OCI-M1 (cell line): ENCODE data around the gene EIF2D.
A peak's percentile ranks its signal among the peaks of the same experiment; 100 is the strongest.

Experiments
- DNase-seq: peaks from one replicate; lab custom pipeline; 2025; lab: John Stamatoyannopoulos, UW

EIF2D gene

DNA sequence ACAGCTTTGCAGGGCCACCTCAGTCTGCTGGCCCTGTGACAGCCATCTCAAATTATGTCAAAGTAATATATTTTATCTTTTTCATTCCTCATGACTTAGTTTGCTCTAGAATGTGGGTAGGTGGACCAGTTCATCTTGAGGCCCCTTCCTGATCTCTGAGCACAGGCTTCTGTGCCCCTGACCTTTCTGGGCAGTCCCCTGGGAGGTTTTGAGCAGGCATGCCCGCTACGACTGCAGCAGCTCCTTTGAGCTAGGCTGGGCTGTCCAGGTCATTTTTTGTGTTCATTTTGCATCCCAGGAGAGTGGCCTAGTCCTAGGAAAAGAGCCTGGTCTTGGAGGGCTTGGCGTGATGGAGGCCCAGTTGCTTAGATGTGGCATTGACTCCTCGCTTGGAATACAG is 42.7 kb downstream of the EIF2D start:
- no peak for DNase-seq

DNA sequence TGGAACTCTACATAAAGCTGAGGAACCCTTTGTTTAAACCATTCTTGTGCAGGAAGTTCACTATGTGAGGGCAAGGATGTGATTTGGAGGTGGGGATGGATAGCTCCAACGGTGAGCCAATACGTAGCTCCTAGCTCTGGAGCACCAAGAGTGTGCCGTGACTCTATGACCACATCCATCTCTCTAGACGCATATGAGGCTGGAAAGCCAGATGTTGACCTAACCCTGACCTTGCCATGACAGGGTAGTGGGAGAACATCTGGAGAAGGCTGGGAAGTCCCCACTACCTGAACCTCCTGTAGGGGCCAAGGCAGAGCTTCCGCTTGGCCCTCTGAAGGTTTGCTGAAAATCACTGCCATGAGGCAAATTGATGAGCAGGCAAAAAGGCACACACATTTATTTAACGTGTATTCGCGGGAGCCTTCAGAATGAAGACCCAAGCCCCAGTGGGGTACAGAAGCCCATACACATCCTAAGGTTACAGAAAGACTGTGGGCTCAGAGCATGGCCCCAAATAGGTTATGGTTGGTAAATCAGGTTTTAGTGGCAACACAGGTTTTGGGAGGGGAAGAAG is 43.4 kb downstream of the EIF2D start:
- DNase-seq = no peak

DNA sequence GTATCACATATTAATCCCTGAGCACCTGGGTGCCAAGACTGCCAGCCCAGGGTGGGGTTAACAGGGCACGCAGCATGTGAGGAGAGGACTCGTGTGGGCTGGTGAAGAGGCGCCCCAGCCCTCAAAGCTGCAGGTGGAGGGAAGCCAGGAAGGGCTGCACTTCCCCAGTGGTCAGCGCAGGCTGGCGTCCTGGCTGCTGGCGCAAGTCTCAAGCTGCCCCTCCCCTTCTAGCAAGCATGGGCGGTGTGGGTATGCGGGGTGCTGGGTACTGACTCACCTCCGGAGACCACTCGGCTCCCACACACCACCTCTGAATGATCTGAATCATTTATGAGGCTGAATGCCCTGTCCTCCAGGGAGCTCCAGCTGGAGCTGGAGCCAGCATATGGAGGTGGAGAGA is 44.0 kb downstream of the EIF2D start:
- DNase-seq = no peak

DNA sequence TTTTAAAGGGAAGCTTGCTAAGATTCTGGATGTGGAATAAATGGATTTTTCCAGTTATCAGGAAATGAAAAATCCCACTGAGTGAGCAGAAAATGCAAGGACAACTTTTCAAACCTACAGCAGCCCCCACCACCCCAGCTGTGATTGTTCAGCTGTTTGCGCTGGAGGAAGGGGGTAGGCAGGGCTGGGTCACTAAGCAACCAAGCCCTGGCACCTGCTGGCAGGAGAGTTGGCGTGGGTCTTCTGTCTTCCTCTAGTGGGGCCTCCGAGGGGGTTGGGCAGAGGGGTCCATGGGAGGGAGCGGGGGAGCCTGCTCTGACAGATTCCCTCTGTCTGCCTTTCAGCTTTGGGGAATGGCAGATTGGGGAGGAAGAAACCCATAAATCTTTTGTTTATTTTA is 45.3 kb downstream of the EIF2D start:
- no peak for DNase-seq

DNA sequence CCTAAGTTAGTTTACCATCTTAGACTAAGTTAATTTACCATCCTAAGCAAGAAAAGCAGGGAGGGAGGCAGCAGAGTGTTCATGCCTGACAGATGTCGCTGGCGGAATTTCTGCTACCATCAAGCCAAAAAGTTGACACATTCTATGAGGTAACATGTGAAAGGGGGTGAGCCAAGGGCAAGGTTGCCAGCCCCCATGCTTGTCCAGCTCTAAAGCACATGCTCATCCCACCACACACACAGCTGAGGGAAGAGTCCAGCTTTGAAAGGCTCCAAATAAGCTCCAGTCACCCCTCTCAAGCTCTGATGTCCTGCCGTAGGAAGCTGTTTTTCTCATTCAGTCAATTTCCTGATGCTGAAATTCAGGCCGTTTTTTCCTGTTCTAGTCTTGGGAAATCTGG is 46.3 kb downstream of the EIF2D start:
- no peak for DNase-seq

DNA sequence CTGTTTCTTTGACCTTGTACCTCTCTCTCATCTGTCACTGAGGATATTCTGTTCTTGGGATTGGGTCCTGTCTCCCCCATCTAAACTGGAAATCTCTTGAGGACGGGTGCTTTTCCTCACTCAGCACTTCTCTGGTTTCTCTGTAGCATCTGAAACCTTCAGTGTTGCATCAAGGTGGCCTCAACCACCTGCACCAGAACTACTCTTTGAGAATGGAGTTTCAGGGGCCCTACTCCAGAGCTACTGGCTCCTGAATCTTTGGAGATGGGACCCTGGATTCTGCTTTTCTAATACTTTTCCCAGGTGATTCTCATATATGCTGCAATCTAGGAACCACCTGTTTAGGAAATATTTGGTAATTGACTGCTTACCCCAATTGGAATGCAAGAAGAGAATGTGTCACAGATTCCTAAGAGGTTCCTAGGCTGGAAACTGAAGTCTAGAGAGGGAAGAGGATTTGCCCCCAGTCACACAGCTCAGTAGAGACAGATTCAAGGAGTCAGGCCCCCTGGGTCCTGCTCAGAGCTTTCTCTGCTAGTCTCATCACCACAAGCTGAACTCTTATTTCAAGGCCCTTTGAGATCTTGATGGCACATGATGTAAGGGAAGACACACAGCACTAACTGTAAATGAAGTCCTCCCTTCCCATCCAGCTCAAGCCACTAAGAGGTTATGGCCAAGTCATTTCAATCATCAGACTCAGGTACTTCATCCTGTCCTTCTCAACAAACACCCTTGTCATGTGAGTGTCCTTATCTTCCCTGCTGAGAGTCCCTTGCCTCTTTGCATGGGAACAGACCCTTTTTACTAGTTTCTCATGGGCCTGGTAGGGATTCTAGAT is 48.7 kb downstream of the EIF2D start:
- no peak for DNase-seq

DNA sequence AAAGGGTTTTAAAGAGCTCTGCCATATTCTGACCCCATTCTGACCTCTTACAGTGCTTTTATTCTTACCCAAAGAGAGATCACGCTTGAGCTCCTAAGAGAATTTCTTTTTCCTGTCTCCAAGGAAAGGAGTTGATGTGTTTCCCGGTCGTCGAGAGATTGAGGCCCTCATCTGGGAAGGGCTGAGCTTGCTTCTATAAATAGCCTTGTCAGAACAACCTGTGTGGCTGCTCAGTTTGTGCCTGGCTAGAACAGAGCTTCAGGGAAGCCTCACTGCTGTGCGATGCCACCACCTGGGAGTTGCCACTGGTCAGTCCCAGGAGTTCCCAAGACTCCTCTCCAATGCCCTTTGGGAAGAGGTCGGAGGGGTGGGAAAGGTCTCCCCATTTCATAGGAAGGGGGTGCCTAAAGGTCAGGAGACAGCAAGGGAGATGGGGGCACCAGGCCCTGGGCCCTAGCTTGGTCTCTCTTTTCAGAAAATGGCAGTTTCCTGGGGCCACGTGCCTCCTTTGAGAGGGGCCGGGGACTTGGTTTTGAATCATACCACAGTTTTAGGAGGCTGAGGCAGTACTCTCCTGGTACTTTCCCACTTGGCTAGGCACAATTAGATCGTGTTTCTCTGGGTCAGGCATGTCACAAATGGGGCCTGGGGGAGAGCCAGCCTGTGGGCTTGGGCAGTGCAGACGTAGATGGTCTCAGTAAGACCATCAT is 52.1 kb downstream of the EIF2D start:
- no peak for DNase-seq

DNA sequence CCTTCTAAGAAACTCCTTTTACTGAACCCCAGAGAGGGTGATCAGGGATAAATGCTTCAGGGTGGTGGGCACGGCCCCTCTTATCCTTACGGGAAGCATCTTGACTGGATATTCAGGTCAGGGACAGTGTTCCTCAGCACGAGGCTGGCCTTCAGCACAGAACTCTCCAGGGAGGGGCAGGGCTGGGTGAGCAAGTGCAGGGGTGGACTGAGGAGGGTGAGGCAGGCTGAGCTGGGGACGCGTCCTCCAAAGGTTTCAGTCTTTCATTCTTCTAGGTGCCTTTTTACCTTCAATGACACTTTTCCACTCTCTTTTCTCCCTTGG is 52.6 kb downstream of the EIF2D start:
- DNase-seq = no peak

DNA sequence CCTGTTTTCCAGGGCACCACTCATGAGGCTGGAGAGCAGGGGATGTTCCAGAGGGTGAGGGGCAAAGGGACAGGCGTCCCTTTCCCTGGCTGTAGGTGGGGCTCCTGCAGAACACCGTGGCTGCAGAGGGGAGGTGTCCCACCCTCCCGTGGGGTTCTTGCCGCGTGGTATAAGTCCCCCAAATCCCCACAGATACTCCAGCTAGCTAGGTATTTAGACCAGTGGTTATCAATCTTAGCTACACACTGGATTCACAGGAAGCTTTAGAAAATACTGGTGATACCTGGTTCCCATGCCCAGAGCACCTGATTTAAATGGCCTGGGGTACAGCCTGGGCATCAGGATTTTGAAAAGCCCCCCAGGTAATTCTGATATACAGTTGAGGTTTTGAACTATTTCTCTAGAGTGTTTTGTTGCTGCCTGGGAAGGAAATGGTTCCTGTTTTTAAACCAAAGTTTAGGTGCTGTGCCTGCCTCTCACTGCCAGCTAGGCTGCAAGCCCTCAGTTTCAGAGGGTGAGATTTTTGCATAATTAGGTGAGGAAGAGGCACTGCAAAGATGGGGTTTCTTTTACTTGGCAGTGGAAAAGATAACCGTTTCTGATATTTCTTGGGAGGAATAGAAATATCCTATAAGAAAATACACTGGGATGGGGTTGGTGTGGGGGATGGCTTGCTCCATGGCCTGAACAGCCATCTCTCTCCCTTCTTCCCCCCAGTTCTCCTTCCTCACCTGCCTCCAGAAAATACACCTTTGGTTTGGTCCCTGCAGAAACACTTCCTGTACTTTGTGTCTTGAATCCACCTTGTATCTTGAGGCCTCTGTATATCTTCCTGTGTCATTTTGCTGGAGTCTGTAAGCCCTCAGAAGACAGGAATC is 53.2 kb downstream of the EIF2D start:
- DNase-seq = peak; percentile 52

DNA sequence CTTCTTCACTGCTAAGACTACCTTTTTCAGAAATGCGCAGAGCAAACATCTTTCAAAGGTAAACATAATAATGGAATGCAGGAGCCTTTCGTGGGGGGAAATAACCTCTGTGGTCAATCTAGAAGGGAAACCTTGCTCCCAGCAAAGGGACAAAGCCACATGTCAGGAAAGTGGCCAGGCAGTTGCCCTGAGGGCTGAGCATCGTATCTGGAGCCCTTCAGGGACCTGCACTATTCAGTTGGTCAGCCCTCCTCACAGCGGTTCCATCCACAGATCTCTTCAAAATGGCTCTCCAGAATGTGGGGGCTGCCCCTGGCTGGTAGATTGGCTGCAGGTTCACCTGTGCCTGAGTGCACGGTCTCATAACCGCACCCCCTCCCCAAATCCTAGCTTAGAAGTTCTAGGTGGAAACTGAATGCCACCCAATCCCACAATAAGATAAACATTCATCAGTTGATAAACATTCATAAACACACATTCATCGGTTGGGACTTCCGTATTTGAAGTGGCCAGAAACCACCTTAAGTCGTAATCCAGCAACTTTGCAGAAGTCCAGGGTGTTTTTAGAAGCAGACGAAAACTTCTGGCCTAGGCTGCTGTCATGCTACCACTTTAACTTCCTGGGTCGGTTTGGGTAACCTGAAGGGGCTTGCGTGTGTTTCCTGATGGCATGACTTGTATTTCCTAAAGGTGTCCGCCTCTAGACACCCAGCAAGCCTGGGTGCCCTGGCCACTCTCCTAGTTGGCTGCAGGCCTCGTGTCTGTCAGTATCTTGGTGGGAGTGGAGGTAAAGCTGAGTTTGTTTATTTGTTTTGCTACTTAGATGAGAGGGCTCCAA is 54.4 kb downstream of the EIF2D start:
- peak; percentile 78 for DNase-seq

DNA sequence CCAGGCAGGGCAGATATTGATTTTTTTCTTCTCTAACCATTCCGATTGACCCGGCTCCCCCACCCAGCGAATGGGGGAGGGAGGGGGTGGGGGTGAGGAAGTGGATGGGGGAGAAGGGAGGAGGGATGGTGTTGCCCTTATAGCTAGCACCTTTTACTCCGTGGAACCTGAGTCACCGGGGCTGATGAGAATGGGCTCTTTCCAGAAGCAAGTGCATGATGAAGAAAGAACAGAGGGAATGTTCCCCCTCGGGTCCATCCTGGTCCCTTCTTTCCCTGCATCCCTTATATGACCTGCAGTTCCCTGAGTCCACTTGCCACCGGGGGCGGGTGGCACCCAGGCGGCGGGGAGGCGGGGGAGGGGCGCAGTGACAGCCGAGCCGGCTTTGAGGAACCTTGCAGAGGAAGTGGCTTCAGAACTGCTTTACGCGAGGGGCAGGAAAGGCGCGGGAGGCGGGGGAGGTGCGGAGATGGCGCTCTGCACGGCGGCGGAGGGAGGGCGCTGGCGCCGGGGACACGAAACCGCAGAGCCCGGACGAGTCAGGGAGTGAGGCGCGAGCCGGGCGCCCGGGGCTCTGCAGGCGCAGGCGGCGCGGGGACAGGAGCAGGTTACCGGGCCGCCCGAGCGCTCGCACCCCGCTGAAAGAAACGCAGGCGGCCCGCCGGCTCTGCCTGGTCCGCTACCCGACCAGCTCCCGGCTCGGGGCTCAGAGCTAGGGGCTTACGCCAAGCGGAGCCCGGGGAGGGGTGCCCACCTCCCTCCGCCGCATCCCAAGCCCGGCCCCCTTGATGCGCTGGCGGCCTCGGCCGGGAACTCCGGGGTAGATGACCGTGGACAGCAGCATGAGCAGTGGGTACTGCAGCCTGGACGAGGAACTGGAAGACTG is 55.3 kb downstream of the EIF2D start:
- DNase-seq = peak; percentile 96

DNA sequence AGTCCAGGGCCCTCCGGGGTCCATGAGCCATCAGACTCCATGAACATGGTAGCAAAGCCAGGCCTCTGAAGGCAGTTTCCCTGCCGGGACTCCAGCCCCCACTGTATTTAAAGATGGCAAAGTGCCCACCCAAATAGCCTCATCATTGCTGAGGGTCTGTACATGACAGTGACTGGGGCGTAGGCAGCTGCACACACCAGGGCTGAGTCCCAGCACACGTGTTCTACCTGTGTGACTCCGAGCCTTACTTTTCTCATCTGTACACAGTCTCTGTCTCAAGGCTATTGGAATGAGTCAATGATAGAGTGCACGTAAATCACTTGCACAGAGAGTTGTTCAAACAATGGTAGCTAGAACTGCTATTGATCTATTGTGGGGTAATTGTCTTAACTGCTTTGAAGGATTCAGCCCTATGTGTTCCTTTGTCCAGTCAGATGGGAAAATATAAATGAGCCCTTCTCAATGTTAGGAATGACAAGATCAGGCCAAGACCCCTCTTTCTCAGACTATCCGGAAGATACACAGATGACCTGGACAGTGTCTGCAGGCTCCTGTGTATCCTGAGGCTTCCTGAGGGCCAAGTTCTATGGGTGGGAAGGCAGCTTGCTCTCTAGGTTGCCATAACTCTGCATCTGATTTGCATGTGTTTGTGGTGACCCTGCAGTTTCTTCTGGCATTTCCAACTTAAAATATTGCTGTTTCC is 56.1 kb downstream of the EIF2D start:
- no peak for DNase-seq

DNA sequence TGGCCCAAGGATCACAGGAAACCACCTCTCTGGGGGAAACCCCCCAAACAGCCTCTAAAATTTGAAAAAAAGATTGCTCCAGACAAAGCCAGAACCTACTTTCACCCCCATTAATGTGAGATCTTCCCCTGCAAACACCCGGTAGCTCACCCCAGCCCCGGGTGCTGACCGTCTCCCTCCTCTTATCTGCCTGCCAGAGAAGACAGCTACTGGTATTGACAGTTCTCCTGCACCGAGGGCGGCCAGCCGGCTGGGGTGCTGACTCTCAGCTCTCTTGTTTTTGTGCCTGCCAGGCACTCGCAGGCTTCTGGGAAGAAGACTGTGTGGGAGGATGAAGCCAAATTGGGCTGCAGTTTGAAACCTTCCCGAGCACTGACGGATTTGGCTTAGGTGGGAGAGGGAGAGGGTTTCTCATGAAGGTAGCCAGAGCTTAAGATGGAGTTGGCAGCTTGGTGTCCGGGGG is 56.8 kb downstream of the EIF2D start:
- peak; percentile 86 for DNase-seq

DNA sequence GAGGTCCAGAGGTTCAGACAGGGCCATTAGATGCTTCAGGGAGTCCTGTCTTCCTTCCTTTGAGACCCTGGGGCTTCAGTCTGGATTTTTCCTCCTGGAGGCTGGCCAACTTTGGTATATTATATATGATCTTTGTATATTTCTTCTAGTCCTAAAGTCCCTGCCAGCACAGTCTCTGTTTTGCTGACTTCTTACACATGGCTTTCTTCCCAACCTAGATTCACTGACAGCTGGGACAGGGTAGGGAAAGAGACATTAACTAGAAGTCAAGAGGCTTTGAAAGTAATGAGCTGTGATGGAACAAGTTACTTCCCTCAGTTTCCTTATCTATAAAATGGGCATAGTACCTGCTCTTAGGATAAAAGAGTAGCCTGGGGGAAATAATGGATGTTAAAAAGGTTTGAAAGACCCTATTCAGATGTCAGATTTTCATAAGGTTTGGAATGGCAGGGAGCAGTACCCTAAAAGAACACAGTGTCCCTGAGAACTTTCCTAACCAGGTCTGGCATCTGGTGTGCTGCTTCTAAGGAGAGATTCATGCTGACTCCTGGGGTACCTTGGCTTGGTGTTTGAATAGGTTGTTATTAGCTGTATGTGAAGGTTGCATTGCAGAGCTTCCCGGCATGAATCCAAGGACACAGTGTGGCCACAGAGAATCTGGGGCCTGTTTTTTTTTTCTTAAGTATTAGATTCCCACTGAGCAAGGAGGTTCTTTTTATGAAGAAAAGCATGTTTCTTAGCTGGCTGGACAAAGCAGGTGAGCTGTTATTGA is 57.4 kb downstream of the EIF2D start:
- no peak for DNase-seq

DNA sequence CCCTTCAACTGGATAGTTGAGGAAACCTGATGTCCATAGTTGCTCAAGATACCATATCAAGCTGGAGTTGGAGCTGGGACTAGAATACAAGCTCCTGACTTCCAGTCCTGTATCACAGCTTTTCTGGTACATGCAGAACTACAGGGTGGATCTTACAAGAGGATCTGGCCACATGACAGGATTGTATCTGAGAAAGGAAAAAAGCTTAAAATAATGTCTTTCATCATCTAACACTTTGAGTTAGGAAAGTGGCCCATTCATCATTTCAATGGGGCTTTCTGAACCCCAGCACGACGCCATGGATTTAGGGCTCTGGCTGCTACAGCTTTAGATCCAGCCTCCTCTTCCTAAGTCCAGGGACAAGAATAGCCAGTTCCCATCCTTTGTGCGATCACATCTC is 58.1 kb downstream of the EIF2D start:
- DNase-seq = peak; percentile 53

DNA sequence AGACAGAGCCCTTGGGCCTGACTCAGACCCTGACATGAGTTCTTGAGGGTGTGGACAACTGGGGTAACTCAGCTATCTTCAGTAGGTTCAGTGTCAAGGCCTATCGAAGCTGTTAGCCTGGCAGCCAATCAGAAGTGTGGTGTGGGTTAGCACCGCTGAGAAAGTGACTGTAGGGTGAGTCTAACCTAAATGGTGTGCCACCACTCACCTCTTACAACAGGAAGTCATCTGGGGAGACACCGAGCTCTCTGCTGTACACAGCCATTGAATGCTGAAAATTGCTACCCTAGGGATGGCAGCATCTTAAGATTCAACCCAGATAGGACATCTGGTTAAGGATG is 60.3 kb downstream of the EIF2D start:
- DNase-seq = no peak

DNA sequence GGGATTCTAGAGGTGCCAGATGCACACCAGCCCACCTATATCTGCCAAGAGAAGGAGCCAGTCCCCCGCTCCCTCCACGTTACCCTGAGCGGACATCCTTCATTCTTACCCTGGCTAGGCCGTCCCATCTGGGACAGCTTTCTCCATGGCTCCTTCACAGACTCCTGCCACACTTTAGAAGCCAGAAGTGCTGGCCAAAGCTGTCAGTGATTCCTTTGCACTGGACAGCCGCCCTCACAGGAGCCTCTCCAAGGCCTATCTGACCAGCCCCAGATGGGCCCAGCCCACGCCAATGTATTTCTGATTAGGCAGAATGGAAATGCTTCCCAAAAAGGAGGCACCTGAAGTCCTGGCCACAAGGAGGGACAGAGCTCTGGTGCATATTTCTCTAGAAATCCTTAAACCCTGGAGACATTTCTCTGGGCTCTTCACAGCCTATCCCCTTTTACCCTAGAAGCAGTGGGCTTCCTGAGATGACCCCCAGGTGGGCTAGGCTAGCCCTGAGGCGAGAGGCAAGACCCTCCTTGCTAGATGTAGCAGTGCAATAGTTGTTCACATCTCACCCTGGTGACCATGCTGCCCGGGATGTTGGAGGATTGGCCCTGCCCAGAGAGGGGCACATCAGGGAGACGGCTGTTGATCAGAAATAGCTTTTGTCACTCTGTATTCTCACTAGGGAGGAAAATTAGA is 60.8 kb downstream of the EIF2D start:
- DNase-seq = peak; percentile 37

DNA sequence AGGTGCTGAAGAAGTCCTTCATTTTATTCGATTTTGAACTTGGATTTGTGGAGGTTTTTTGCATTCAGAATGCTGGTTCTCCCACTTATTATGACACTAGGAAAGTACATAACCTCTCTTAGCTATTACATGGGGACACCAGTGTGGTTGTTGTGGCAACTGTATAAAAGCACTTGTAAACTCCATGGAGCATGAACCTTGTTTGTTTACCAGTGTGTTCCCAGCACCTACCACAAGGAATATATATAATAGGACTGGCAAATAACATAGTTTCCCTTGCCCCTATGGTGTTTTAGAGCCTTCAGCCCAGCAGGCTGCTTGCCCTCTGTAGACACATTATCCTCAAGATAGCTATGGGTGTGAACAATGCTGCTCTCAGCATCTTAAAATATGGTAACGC is 61.8 kb downstream of the EIF2D start:
- DNase-seq = no peak
